HEK293 (cell line): ENCODE measurements around the gene NRSN2.

Source experiments
- ZNF133 ChIP-seq: fragments of 450-650 bp; formaldehyde crosslinking; IDR thresholded peaks from 2 replicates; pipeline ENCODE4 v1.5.1; 2016; ENCODE audit warnings: missing biosample characterization, missing genetic modification characterization
- ZNF354C ChIP-seq: fragments of 450-650 bp; formaldehyde crosslinking; IDR thresholded peaks from 2 replicates; pipeline ENCODE4 v1.5.1; 2016; ENCODE audit warnings: missing biosample characterization, missing genetic modification characterization, low read depth, borderline replicate concordance
- ZNF501 ChIP-seq: fragments of 450-650 bp; formaldehyde crosslinking; IDR thresholded peaks from 2 replicates; pipeline ENCODE4 v1.5.1; 2016; ENCODE audit warnings: missing biosample characterization, missing genetic modification characterization
- ZNF521 ChIP-seq: fragments of 450-650 bp; formaldehyde crosslinking; IDR thresholded peaks from 2 replicates; pipeline ENCODE4 v1.5.1; 2017; ENCODE audit warnings: missing biosample characterization, mild to moderate bottlenecking, missing genetic modification characterization
- ZNF660 ChIP-seq: fragments of 450-650 bp; IDR thresholded peaks from 2 replicates; pipeline ENCODE4 v1.5.1; 2018; ENCODE audit warnings: missing biosample characterization, mild to moderate bottlenecking, missing genetic modification characterization
- ZNF701 ChIP-seq: fragments of 450-650 bp; formaldehyde crosslinking; IDR thresholded peaks from 2 replicates; pipeline ENCODE4 v1.5.1; 2016; ENCODE audit warnings: missing biosample characterization, missing genetic modification characterization
- ZSCAN23 ChIP-seq: fragments of 450-650 bp; formaldehyde crosslinking; IDR thresholded peaks from 2 replicates; pipeline ENCODE4 v1.5.1; 2016; ENCODE audit warnings: missing biosample characterization, missing genetic modification characterization

Gene NRSN2

DNA sequence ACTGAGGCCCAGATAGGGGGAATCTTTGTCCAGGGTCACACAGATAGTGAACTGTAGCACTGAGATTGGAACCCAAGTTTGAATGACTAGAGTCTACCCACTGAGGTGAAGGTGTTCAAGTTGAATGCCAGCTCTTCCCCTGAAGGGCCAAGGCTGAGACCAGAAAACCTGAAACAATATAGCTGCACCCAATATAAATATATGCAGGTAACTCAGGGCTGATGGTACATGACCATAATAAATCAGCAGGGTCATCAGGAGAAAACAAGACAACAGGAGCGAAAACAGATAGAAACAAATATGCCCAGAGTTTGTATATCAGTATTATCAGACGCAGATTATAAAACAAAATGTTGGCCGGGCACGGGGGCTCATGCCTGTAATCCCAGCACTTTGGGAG, 57.2 kb downstream of the NRSN2 start (continued):
- no peak for TF ChIP-seq ZNF501 (tag by site-specific recombination)
- no peak for TF ChIP-seq ZNF133 (tag by site-specific recombination)
- TF ChIP-seq ZNF660 (tag by site-specific recombination), result no peak
- TF ChIP-seq ZNF354C (tag by site-specific recombination), result no peak
- TF ChIP-seq ZSCAN23, result no peak
- no peak for TF ChIP-seq ZNF701
- TF ChIP-seq ZNF521 (tag by site-specific recombination), result no peak
- TF ChIP-seq, all 188 proteins: peak for 0
